HG03520 (cell line): ENCODE data around the gene RAB8B.
"Not testable (repeated sequence)": the region's sequence is repeated elsewhere in the genome, so short reads cannot be mapped to it uniquely, and the experiment has no call there.

Source experiments
- ATAC-seq: cut with Tn5 transposase; IDR thresholded peaks from one replicate; pipeline ENCODE4 v1.9.1; 2021; ENCODE audit warnings: mild to moderate bottlenecking, moderate library complexity; ENCODE audit not compliant: unreplicated experiment

RAB8B gene

DNA sequence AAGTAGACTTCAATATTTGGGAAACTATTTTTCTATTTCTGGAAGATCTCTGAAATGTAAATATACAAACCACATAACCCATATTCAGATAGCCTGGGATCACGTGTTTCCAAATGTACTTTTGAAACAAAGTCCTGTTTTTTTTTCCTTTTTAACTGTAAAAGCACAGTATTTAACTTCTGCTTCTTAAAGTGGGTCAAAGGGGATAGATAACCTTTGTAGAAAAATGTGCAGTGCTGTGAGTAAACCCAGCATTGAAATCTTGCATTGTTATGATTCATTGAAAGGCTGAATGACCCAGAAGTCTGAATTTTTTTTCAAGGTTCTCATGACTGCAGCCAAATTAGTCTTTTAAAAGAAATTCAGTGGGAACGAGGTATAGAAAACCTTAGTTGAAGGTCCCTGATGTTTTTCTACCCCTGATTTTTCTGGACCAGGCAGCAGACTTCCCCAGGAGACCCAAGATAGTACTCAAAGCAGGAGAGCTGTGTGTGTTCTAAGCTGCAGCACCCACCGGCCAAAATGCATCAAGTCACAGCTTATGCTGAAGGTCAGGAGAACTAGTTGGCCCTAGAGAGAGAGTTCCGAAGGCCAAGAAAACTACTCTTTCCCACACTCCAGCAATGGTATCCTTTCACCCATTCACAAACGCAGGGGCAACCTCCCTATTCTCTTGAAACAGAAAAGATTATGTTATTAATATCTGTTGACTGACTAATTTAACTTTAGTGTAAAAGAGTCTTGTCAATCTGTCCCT is 44.4 kb downstream of the RAB8B start:
- no peak for ATAC-seq

DNA sequence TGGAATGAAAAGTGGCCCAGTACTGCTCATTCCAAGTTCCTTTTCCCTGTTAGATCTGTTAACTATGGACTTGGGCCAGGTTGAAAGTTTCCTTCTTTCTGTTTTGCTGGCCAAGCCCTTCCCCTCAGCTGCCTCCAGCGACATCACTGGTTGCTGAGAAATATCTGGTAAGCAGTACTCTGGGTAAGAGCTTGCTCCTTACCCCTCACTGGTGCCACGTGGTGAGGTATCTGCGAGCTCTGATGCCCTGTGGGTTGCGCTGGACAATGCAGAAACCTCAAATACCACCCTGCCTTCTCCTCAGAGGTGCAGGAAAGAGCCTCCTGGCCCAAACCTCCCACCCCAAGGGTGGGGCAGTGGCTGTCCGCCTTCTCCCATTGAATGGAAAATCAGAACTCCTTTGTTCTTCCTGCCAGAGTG is 45.1 kb downstream of the RAB8B start:
- no peak for ATAC-seq

GRCh38 chr15:63236272-63236671 is 46.9 kb downstream of the RAB8B start:
- ATAC-seq: no peak

- ATAC-seq: not testable (repeated sequence)
These were observed 47.7 kb downstream of the RAB8B start for GRCh38 chr15:63237086-63237485.

- no peak for ATAC-seq
These were observed 48.8 kb downstream of the RAB8B start for GRCh38 chr15:63238171-63238570.

DNA sequence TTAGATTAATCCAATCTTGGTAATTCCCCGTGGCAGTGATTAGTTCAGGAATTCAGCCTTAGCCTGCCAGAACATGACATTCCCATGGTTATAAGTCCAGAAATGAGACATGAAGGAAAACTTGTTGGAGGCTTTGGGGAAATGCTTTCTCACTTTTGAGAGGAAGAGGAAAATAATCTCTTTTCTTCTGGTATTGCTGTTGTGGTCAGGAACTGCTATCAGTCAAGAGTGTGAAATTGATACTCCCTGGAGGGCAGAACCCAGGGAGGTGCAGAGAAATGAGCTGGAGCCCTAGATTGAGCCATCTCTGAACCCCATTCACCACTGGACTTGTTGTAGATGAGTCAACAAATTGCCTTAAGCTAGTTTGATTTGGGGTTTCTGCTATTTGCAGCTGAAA is 49.4 kb downstream of the RAB8B start:
- ATAC-seq: no peak

DNA sequence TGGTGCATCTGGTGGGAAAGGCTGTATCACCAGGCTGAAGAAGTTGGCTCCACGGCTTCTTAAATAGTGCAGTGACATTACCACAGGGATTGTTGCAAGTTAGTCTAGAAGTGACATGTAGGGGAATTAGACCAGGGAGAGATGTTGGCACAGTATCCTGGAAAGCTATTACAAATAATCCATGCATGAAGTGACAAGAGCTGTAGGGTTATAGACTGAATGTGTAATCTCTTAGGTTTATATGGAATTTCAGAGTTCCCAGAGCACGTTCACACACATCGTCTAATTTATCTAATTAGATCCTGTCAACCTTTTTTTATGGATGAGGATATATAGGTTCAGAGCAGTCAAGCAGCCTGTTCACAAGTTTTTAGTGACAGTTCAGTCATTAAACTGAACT is 50.7 kb downstream of the RAB8B start:
- ATAC-seq: no peak

GRCh38 chr15:63241316-63241715 is 51.9 kb downstream of the RAB8B start:
- ATAC-seq: no peak

DNA sequence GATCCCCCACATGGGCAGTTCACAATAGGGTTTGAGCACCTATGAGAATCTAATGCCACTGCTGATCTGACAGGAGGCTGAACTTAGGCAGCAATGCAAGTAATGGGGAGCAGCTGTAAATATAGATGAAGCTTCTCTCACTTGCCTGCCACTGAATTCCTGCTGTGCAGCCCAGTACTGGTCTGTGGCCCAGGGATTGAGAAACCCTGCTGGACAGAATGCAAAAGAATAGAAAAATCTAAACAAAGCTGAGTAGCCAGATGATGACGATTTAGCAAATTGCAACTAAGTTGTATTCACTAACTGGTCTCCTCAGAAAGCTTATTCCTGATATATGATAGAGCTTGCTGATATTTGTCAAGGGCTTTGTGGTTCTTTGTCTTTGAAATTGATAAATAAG is 53.7 kb downstream of the RAB8B start:
- ATAC-seq: no peak

GRCh38 chr15:63243776-63244175 is 54.4 kb downstream of the RAB8B start:
- ATAC-seq: no peak

GRCh38 chr15:63244399-63244798 is 55.0 kb downstream of the RAB8B start:
- ATAC-seq: no peak

DNA sequence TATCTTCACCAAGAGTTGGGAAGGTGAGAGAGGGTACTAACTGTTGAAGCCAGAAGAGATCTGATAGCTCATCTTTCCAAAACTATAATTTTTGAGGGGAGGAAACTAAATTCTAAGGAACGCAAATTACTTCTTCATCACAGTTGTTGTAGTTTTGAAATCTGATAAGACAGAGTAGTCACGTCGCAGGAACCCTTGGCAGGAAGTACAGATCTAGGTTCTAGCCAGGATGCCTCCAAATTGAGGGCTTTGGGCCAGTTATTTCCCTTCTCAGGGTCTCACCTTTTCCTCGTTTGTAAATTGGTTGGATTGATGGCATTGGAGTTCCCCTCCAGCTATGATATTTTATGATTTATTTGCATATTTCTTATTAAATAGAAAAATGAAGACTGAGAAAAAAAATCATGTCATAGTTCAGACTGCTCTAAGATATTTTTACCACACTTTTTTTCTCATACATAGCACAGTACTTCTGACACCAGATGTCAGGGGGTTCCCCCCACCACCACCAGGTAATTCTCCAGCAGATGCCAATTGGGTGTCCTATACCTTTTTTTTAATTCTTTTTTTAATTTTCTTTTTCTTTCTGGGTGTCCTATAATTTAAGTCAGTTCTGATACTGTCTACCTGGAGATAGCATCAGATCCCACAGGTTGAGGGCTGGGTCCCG is 55.7 kb downstream of the RAB8B start:
- no peak for ATAC-seq

GRCh38 chr15:63246691-63247469 is 57.5 kb downstream of the RAB8B start:
- ATAC-seq: no peak

- no peak for ATAC-seq
These were observed 61.0 kb downstream of the RAB8B start for GRCh38 chr15:63250312-63250965.

GRCh38 chr15:63251701-63252100 is 62.3 kb downstream of the RAB8B start:
- no peak for ATAC-seq

- ATAC-seq: no peak
These were observed 62.9 kb downstream of the RAB8B start for GRCh38 chr15:63252292-63252691.

GRCh38 chr15:63254991-63255390 is 65.6 kb downstream of the RAB8B start:
- ATAC-seq: no peak

DNA sequence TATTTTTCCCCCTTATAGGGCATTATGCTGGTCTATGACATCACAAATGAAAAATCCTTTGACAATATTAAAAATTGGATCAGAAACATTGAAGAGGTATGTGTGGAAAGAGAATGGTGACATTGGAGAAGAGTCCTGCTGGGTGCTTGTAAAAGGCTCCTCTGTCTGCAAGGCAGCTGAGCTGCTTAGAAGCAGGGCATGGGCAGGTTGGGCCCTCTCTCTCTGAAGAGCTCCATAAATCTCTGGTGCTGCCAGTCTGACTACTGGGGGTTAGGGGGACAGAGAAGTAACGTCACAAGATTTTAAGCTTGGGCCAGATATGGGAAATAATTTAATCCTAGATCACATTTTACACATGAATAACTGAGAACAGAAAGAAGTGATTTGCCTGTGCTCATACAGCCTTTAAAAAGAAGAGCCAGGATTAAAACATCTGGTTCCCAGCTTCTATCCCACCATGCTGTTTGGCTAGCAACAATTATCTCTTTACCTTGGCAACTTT is 66.1 kb downstream of the RAB8B start:
- ATAC-seq: no peak

- no peak for ATAC-seq
These were observed 67.2 kb downstream of the RAB8B start for GRCh38 chr15:63256433-63257274.

DNA sequence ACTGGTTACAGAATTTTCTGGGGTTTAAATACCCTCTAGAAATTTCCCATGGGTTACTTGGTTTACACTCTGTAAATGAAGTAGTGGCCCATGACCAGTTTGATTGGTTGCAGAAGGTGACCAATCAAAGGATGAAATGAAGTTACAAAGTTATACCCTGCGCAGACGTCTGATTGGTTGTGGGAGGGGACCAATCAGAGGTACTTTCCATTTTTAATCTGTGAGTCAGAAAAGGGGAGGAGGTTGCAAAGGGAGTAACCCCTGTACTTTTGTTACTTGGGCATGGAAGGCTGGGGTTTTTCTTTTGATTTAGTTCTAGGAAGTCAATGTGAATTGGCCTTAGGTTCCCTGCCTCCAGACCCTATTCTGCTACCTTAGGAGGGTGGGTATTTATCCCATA is 69.3 kb downstream of the RAB8B start:
- no peak for ATAC-seq
